ENCODE data around the gene ANKRD52.
"Not testable (repeated sequence)": the region's sequence is repeated elsewhere in the genome, so short reads cannot be mapped to it uniquely, and the experiment has no call there.

The ANKRD52 gene

DNA sequence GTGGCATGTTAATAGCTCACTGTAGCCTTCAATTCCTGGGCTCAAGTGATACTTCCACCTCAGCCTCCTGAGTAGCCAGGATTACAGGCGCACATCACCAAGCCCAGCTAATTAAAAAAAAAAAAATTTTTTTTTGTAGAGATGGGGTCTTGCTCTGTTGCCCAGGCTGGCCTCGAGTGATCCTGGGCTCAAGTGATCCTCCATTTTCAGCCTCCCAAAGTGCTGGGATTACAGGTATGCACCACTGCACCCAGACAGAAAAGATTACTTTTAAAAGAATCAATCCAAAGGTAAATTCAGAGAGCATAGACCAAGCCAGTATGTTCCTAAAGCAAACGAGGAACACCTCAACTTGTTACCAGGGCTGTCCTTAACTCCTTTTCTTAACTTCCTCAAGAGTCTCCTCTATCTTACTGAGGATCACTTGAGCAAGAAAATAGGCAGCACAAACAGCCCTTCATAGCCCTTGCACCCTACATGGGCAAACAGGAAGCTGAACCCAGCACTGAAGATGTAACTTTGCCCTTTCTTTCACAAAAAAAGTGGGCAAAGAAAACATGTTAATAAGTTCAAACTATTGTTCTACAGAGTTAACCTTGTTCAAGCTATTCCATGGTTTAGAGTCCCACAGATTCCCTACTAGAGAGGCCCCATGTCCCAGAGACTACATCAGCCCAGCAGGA, 30.7 kb upstream of the ANKRD52 start:
- TF ChIP-seq, protein P1, sequence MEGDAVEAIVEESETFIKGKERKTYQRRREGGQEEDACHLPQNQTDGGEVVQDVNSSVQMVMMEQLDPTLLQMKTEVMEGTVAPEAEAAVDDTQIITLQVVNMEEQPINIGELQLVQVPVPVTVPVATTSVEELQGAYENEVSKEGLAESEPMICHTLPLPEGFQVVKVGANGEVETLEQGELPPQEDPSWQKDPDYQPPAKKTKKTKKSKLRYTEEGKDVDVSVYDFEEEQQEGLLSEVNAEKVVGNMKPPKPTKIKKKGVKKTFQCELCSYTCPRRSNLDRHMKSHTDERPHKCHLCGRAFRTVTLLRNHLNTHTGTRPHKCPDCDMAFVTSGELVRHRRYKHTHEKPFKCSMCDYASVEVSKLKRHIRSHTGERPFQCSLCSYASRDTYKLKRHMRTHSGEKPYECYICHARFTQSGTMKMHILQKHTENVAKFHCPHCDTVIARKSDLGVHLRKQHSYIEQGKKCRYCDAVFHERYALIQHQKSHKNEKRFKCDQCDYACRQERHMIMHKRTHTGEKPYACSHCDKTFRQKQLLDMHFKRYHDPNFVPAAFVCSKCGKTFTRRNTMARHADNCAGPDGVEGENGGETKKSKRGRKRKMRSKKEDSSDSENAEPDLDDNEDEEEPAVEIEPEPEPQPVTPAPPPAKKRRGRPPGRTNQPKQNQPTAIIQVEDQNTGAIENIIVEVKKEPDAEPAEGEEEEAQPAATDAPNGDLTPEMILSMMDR (IDR thresholded peaks at IDR 0.05; ENCODE audit: extremely low read depth, insufficient read depth, missing control alignments) = no peak
- in situ Hi-C loops (cut with MboI; ENCODE audit: low pct_unique_long_range_greater_than_20kb, low sequenced_read_pairs, unreplicated experiment) = no loop called here
- DNase-seq (ENCODE audit: low spot score) = no peak

DNA sequence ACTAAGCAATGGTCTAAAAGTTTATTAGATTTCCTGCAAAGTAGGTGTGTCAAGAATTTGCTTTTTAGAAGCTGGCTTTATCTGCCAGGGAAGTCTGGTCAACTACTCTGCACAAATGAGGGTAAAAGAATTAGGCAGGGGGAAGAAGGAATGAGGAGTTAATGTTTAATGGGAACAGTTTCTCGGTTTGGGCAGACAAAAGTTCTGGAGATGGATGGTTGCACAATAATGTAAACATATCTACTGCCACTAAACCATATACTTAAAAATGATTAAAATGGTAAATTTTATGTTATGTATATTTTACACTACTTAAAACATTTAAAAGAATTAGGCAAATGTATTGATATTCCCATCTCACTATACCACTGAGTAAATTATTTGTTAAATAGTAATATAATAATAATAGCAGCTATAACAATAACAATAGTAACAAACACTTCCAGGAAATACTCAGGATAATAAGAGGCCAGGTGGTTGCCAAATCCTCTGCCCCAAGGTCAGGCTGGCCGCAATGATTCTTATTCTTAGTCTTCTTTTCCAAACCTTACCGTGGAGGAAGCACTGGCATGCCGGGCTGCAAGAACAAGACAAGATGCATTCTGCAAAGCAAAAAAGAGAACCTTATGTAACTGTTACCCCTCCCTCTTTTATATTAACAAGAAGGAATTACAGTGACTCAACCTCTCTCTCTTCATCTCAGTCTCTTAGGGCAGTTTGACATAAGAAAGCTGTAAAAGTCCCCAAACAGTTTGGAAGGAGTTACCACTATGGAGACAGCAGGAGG, 28.1 kb upstream of the ANKRD52 start:
- in situ Hi-C loops (cut with MboI; ENCODE audit: low pct_unique_long_range_greater_than_20kb, low sequenced_read_pairs, unreplicated experiment) = no loop called here
- TF ChIP-seq, protein P1 (IDR thresholded peaks at IDR 0.05; ENCODE audit: extremely low read depth, insufficient read depth, missing control alignments) = no peak
- DNase-seq (ENCODE audit: low spot score) = no peak

DNA sequence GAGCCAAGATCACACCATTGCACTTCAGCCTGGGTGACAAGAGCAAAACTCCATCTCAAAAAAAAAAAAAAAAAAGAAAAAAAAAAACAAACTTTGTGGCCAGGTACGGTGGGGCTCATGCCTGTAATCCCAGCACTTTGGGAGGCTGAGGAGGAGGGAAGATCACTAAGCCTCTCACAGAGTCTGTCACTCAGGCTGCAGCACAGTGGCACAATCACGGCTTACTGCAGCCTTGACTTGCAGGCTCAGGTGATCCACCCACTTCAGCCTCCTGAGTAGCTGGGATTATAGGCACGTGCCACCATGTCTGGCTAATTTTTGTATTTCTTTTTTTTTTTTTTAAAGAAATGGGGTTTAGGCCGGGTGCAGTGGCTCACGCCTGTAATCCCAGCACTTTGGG, 26.1 kb upstream of the ANKRD52 start:
- in situ Hi-C loops (cut with MboI; ENCODE audit: low pct_unique_long_range_greater_than_20kb, low sequenced_read_pairs, unreplicated experiment); DNase-seq (ENCODE audit: low spot score): not testable (repeated sequence)

DNA sequence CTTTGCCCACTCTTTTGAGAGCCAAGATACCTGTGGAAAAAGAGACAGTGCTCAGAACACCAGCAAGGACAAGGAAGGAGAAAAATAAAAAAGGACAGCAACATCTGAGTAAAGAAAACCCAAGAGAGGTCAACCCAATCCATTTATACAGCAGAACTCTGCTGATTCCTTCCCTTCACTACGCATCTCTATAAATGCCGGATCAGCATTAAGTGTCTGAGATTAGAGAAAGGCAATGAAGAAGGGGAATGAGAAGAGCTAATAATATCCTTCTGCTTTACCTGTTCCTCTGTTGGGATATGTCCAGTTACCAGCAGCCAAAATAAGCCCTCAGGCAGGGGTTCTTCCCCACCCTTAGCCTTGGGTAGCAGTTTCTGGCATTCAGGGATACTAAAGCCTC, 24.4 kb upstream of the ANKRD52 start:
- in situ Hi-C loops (cut with MboI; ENCODE audit: low pct_unique_long_range_greater_than_20kb, low sequenced_read_pairs, unreplicated experiment) = no loop called here
- no peak for DNase-seq (ENCODE audit: low spot score)
- TF ChIP-seq, protein P1 (IDR thresholded peaks at IDR 0.05; ENCODE audit: extremely low read depth, insufficient read depth, missing control alignments) = no peak

DNA sequence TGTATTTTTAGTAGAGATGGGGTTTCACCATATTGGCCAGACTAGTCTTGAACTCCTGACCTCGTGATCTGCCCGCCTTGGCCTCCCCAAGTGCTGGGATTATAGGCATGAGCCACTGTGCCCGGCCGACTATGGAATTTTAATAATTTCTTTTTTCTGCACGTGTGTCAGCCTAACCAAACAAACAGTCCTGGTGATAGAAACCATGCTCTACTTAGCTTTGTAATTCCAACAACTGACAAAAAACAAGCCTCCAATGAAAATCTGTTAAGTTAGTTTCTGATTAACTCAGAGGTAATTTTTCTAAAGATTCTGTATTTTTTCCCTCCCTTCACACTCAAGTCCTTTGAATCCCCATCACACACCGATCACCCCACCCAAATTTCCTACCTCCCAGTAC, 23.8 kb upstream of the ANKRD52 start:
- DNase-seq (ENCODE audit: low spot score) = no peak
- in situ Hi-C loops (cut with MboI; ENCODE audit: low pct_unique_long_range_greater_than_20kb, low sequenced_read_pairs, unreplicated experiment) = no loop called here
- TF ChIP-seq, protein P1 (IDR thresholded peaks at IDR 0.05; ENCODE audit: extremely low read depth, insufficient read depth, missing control alignments) = no peak

DNA sequence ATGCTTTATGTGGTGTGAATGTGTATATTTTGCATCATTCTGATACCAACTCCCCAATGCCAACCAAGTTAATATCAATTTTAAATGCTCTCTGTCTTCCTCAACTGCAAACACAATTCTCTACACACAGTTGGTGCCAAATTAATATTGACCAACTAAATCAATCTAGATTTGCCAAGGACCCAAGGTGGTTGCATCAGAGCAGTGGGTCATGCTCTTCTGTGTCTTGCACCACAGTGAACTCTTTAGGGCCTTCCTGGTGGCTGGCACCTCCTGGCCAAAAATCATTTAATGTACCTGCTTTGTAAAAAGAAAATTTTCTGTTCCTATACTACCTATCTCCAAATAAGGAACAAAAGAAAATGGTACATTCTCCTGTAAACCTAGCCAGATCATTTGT, 22.7 kb upstream of the ANKRD52 start:
- TF ChIP-seq, protein P1 (IDR thresholded peaks at IDR 0.05; ENCODE audit: extremely low read depth, insufficient read depth, missing control alignments) = no peak
- in situ Hi-C loops (cut with MboI; ENCODE audit: low pct_unique_long_range_greater_than_20kb, low sequenced_read_pairs, unreplicated experiment) = no loop called here

DNA sequence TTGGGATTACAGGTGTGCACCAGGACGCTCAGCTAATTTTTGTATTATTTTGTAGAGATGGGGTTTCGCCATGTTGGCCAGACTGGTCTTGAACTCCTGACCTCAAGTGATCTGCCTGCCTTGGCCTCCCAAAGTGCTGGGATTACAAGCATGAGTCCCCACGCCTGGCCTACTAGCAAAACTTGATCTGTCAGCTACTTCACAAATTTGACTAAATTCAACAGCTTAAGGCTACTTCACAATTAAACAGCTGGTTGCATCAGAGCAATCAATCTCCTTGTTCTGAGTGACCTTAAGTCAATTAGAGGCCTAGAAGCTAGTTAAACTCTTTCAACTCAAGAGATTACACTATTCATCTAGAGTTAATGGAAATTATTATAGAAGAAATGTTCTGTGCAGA, 20.7 kb upstream of the ANKRD52 start:
- in situ Hi-C loops (cut with MboI; ENCODE audit: low pct_unique_long_range_greater_than_20kb, low sequenced_read_pairs, unreplicated experiment) = no loop called here
- TF ChIP-seq, protein P1 (IDR thresholded peaks at IDR 0.05; ENCODE audit: extremely low read depth, insufficient read depth, missing control alignments) = no peak
- DNase-seq (ENCODE audit: low spot score) = no peak

More for the DNA sequence above, 22.7 kb upstream of the ANKRD52 start:
- no peak for DNase-seq (ENCODE audit: low spot score)
